ENCODE results near the gene APP. TPM values are rescaled to one million over a fixed set of nuclear protein-coding genes. Genes with fewer than 3 reads are reported as not detected.

The APP gene
- polyA plus RNA-seq, 1 experiment = 964 TPM

- DNase-seq (ENCODE audit: low read depth) = no peak
- Histone ChIP-seq H3K4me3 (ENCODE audit: low read depth, low read length) (no peak overlapping the region), H3K27me3 (ENCODE audit: control insufficient read depth, insufficient read depth, low read length) (no peaks in the 10 kb centered on the region), H3K36me3 (ENCODE audit: control insufficient read depth, insufficient read depth, low read length) (peaks cover 3% of the 10 kb centered on the region; the same call in 1 of the 2 replicates)
- no peak for TF ChIP-seq CTCF (IDR thresholded peaks at IDR 0.05; ENCODE audit: insufficient read depth, low read depth, low read length)
- ChIA-PET CTCF (interaction anchor here (1.1 kb wide), 1 partner anchor 14 kb away, joined by 3 read pairs; no protein-coding TSS in a partner anchor), POLR2A (no interaction called here)
These were observed 77.4 kb downstream of the APP start for GRCh38 chr21:26093122-26093521.

GRCh38 chr21:26091480-26092018 lies 79.0 kb downstream of the APP start:
- POLR2A ChIA-PET = no interaction called here
- CTCF ChIA-PET = no interaction called here
- no peak; the same call in 1 of the 2 replicates for TF ChIP-seq CTCF (IDR thresholded peaks at IDR 0.05; ENCODE audit: insufficient read depth, low read depth, low read length)
- Histone ChIP-seq H3K27me3 (ENCODE audit: control insufficient read depth, insufficient read depth, low read length) (no peaks in the 10 kb centered on the region), H3K4me3 (ENCODE audit: low read depth, low read length) (no peak overlapping the region), H3K36me3 (ENCODE audit: control insufficient read depth, insufficient read depth, low read length) (peaks cover 3% of the 10 kb centered on the region; the same call in 1 of the 2 replicates)
- DNase-seq (ENCODE audit: low read depth) = no peak

- DNase-seq (ENCODE audit: low read depth) = no peak
- no peak for TF ChIP-seq CTCF (IDR thresholded peaks at IDR 0.05; ENCODE audit: insufficient read depth, low read depth, low read length)
- ChIA-PET POLR2A (no interaction called here), CTCF (interaction anchor here (1.3 kb wide), 1 partner anchor 64 kb away, joined by 3 read pairs; no protein-coding TSS in a partner anchor)
- Histone ChIP-seq H3K27me3 (ENCODE audit: control insufficient read depth, insufficient read depth, low read length) (no peaks in the 10 kb centered on the region), H3K36me3 (ENCODE audit: control insufficient read depth, insufficient read depth, low read length) (peaks cover 3% of the 10 kb centered on the region; the same call in 1 of the 2 replicates), H3K4me3 (ENCODE audit: low read depth, low read length) (no peak overlapping the region)
These were observed 80.8 kb downstream of the APP start for GRCh38 chr21:26089730-26090129.

GRCh38 chr21:26087223-26087918 lies 83.2 kb downstream of the APP start:
- H3K4me3 ChIP-seq (ENCODE audit: low read depth, low read length) = no peak overlapping the region
- H3K27me3 ChIP-seq (ENCODE audit: control insufficient read depth, insufficient read depth, low read length) = no peaks in the 10 kb centered on the region
- no peak for DNase-seq (ENCODE audit: low read depth)
- ChIA-PET CTCF (no interaction called here), POLR2A (no interaction called here)
- TF ChIP-seq CTCF (IDR thresholded peaks at IDR 0.05; ENCODE audit: insufficient read depth, low read depth, low read length) = no peak
- H3K36me3 ChIP-seq (ENCODE audit: control insufficient read depth, insufficient read depth, low read length) = peaks cover 3% of the 10 kb centered on the region; the same call in 1 of the 2 replicates

GRCh38 chr21:26085882-26086281 lies 84.7 kb downstream of the APP start:
- H3K4me3 ChIP-seq (ENCODE audit: low read depth, low read length) = no peak overlapping the region
- CTCF ChIA-PET = no interaction called here
- no peak for DNase-seq (ENCODE audit: low read depth)
- no peak for TF ChIP-seq CTCF (IDR thresholded peaks at IDR 0.05; ENCODE audit: insufficient read depth, low read depth, low read length)
- peaks cover 3% of the 10 kb centered on the region; the same call in 1 of the 2 replicates for H3K36me3 ChIP-seq (ENCODE audit: control insufficient read depth, insufficient read depth, low read length)
- no peaks in the 10 kb centered on the region for H3K27me3 ChIP-seq (ENCODE audit: control insufficient read depth, insufficient read depth, low read length)
- POLR2A ChIA-PET = no interaction called here

Measured in BJ (cell line).